Fibroblast of gingiva (primary cell): ENCODE data around the gene FAM131A.
"Not testable (repeated sequence)": the region's sequence is repeated elsewhere in the genome, so short reads cannot be mapped to it uniquely, and the experiment has no call there.

Experiments used
- DNase-seq: peaks from one replicate; pipeline ENCODE4 v3.0.0-alpha.2; 2011; ENCODE audit warnings: low read depth

Gene FAM131A

GRCh38 chr3:184339451-184340135 lies 2.2 kb downstream of the FAM131A start:
- DNase-seq = not testable (repeated sequence)

- no peak for DNase-seq
These were observed 4.5 kb downstream of the FAM131A start for GRCh38 chr3:184341925-184342324.

- DNase-seq = no peak
These were observed 5.9 kb downstream of the FAM131A start for GRCh38 chr3:184343200-184343876.

- DNase-seq = no peak
These were observed 7.3 kb downstream of the FAM131A start for GRCh38 chr3:184344579-184345316.

GRCh38 chr3:184345317-184346144 lies 8.1 kb downstream of the FAM131A start:
- peak; percentile 78 for DNase-seq

GRCh38 chr3:184346480-184347190 lies 9.2 kb downstream of the FAM131A start:
- no peak for DNase-seq

GRCh38 chr3:184347321-184348056 lies 10.1 kb downstream of the FAM131A start:
- peak; percentile 42 for DNase-seq

- no peak for DNase-seq
These were observed 10.6 kb downstream of the FAM131A start for GRCh38 chr3:184348057-184348382.

- DNase-seq = no peak
These were observed 12.4 kb downstream of the FAM131A start for GRCh38 chr3:184349563-184350470.

GRCh38 chr3:184350618-184351017 lies 13.2 kb downstream of the FAM131A start:
- DNase-seq = no peak

GRCh38 chr3:184351511-184352148 lies 14.2 kb downstream of the FAM131A start:
- no peak for DNase-seq

- DNase-seq = no peak
These were observed 14.9 kb downstream of the FAM131A start for GRCh38 chr3:184352149-184352785.

GRCh38 chr3:184352897-184353545 lies 15.6 kb downstream of the FAM131A start:
- DNase-seq = no peak

- DNase-seq = no peak
These were observed 16.1 kb downstream of the FAM131A start for GRCh38 chr3:184353546-184353941.

- DNase-seq = no peak
These were observed 16.8 kb downstream of the FAM131A start for GRCh38 chr3:184354121-184354728.

- DNase-seq = no peak
These were observed 17.4 kb downstream of the FAM131A start for GRCh38 chr3:184354754-184355153.

- DNase-seq = no peak
These were observed 18.1 kb downstream of the FAM131A start for GRCh38 chr3:184355261-184356040.
